AG04449 (cell line): ENCODE data around the gene SPTBN1.

Experiments
- CTCF ChIA-PET: fragments of 350-600 bp; formaldehyde crosslinking; extraction: SDS; loops from one replicate; lab custom pipeline; 2021; ENCODE audit warnings: antibody characterized with exemption; lab: Yijun Ruan, JAX
- POLR2A ChIA-PET: fragments of 400-600, 350-600 bp; formaldehyde crosslinking; extraction: SDS; loops from one replicate; lab custom pipeline; 2020; ENCODE audit warnings: antibody characterized with exemption, inconsistent platforms; lab: Yijun Ruan, JAX
- DNase-seq: peaks from one replicate; pipeline ENCODE4 v3.0.0-alpha.2; 2010; ENCODE audit warnings: low read depth, low spot score
- H3K4me3 ChIP-seq: 2 replicates; pipeline ENCODE4 v1.5.1; 2011; ENCODE audit warnings: low read depth, mild to moderate bottlenecking, control low read depth, low read length
- CTCF ChIP-seq: IDR thresholded peaks from one replicate; pipeline ENCODE4 v1.5.1; 2011; ENCODE audit warnings: mild to moderate bottlenecking, moderate library complexity, low read length, control low read depth, inconsistent platforms; ENCODE audit not compliant: insufficient read depth; ENCODE audit errors: missing control alignments

SPTBN1 gene

GRCh38 chr2:54648256-54648655, 192.1 kb downstream of the SPTBN1 start:
- no peak for DNase-seq
- TF ChIP-seq CTCF = no peak
- H3K4me3 ChIP-seq = no peak overlapping the region
- ChIA-PET POLR2A (no interaction called here), CTCF (no interaction called here)

GRCh38 chr2:54649191-54649590, 193.1 kb downstream of the SPTBN1 start:
- CTCF ChIA-PET = no interaction called here
- POLR2A ChIA-PET = no interaction called here
- H3K4me3 ChIP-seq = no peak overlapping the region
- DNase-seq = no peak
- no peak for TF ChIP-seq CTCF

- CTCF ChIA-PET = interaction anchor here (3.2 kb wide), 1 partner anchor 16 kb away, joined by 9 read pairs; no protein-coding TSS in a partner anchor
- no peak overlapping the region for H3K4me3 ChIP-seq
- no peak for DNase-seq
- TF ChIP-seq CTCF = no peak
- POLR2A ChIA-PET = no interaction called here
Measured at GRCh38 chr2:54649633-54650032, 193.5 kb downstream of the SPTBN1 start.

- ChIA-PET POLR2A (interaction anchor here (0.6 kb wide), 1 partner anchor 26 kb away, joined by 3 read pairs; no protein-coding TSS in a partner anchor), CTCF (interaction anchor here (0.9 to 3.2 kb wide), 2 partner anchors 10 to 15 kb away, joined by 3 to 9 read pairs; no protein-coding TSS in a partner anchor)
- no peak for TF ChIP-seq CTCF
- no peak overlapping the region for H3K4me3 ChIP-seq
- no peak for DNase-seq
Measured at GRCh38 chr2:54650612-54651011, 194.5 kb downstream of the SPTBN1 start.

- DNase-seq = no peak
- H3K4me3 ChIP-seq = no peak overlapping the region
- ChIA-PET CTCF (interaction anchor here (0.8 to 3.2 kb wide), 4 partner anchors 9 to 544 kb away, joined by 4 to 9 read pairs (median 4); no protein-coding TSS in a partner anchor), POLR2A (no interaction called here)
- TF ChIP-seq CTCF = no peak
Measured at GRCh38 chr2:54651291-54651690, 195.2 kb downstream of the SPTBN1 start.

- H3K4me3 ChIP-seq = no peak overlapping the region
- ChIA-PET POLR2A (interaction anchor here (0.6 kb wide), 1 partner anchor 317 kb away, joined by 3 read pairs; no protein-coding TSS in a partner anchor), CTCF (interaction anchor here (1.0 to 3.2 kb wide), 4 partner anchors 9 to 545 kb away, joined by 3 to 9 read pairs (median 4); no protein-coding TSS in a partner anchor)
- TF ChIP-seq CTCF = no peak
- no peak for DNase-seq
Measured at GRCh38 chr2:54652540-54652939, 196.4 kb downstream of the SPTBN1 start.
